MG63 (cell line): Measurements from ENCODE around the gene LMAN2L. TPM values are rescaled to one million over a fixed set of nuclear protein-coding genes. Genes with fewer than 3 reads are reported as not detected.

ENCODE experiments used
- DNase-seq: peaks from one replicate; pipeline ENCODE4 v3.0.0-alpha.2; 2020
- H3K27me3 ChIP-seq: fragments of 250-450 bp; sonication (Bioruptor Pico); 2 replicates; pipeline ENCODE4 v1.5.1; 2020; ENCODE audit warnings: mild to moderate bottlenecking, moderate library complexity
- H3K36me3 ChIP-seq: fragments of 250-450 bp; sonication (Bioruptor Pico); 2 replicates; pipeline ENCODE4 v1.5.1; 2020; ENCODE audit warnings: mild to moderate bottlenecking, moderate library complexity
- H3K4me3 ChIP-seq: fragments of 250-450 bp; sonication (Bioruptor Pico); 2 replicates; pipeline ENCODE4 v1.5.1; 2020; ENCODE audit warnings: mild to moderate bottlenecking, moderate library complexity
- H3K9me3 ChIP-seq: fragments of 250-450 bp; sonication (Bioruptor Pico); 2 replicates; pipeline ENCODE4 v1.5.1; 2020; ENCODE audit warnings: mild to moderate bottlenecking, moderate library complexity
- total RNA-seq: library from RNA; depleted of rRNA; stranded (reverse); fragments of >200 nt; shearing (Covaris generic); gene quantifications from 2 replicates; pipeline ENCODE4 v1.2.3, GENCODE V29; 2014; ENCODE audit warnings: low replicate concordance

LMAN2L gene
- total RNA-seq, 1 experiment from 2014 or later, result 28.5 TPM

GRCh38 chr2:96697476-96697875, 42.4 kb downstream of the LMAN2L start:
- Histone ChIP-seq H3K9me3 (no peaks in the 10 kb centered on the region), H3K27me3 (no peaks in the 10 kb centered on the region), H3K36me3 (no peaks in the 10 kb centered on the region), H3K4me3 (no peak overlapping the region)
- DNase-seq, result no peak

- Histone ChIP-seq H3K9me3 (no peaks in the 10 kb centered on the region), H3K27me3 (no peaks in the 10 kb centered on the region), H3K36me3 (no peaks in the 10 kb centered on the region), H3K4me3 (no peak overlapping the region)
- DNase-seq, result no peak
Observed at GRCh38 chr2:96695602-96696001, 44.3 kb downstream of the LMAN2L start.

GRCh38 chr2:96694816-96695455, 44.9 kb downstream of the LMAN2L start:
- H3K4me3 ChIP-seq, result no peak overlapping the region
- DNase-seq, result no peak
- H3K9me3 ChIP-seq, result no peaks in the 10 kb centered on the region
- H3K36me3 ChIP-seq, result no peaks in the 10 kb centered on the region
- no peaks in the 10 kb centered on the region for H3K27me3 ChIP-seq

DNA sequence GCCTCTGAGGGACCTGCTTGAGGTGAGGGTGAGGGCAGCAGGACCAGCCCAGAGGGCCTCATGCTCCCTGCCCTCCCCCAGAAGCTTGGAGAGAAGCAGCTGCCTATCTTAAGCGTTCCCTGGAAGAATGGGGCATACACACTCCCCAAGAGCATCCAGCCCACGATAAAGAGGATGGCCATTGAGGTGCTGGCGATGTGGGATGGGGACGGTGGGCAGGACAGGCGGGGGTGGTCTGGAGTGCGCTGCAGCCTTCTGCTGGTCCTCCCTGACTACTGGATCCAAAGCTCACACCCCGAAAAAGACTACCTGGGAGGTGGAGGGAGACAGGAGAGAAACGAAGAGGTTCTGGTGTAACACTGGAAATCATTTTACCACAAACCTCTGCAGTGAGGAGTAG, 45.6 kb downstream of the LMAN2L start:
- Histone ChIP-seq H3K4me3 (no peak overlapping the region), H3K27me3 (no peaks in the 10 kb centered on the region), H3K36me3 (no peaks in the 10 kb centered on the region), H3K9me3 (no peaks in the 10 kb centered on the region)
- no peak for DNase-seq

GRCh38 chr2:96693286-96694200, 46.3 kb downstream of the LMAN2L start:
- Histone ChIP-seq H3K4me3 (no peak overlapping the region), H3K36me3 (no peaks in the 10 kb centered on the region), H3K27me3 (no peaks in the 10 kb centered on the region), H3K9me3 (no peaks in the 10 kb centered on the region)
- DNase-seq, result no peak

GRCh38 chr2:96692094-96692971, 47.5 kb downstream of the LMAN2L start:
- no peaks in the 10 kb centered on the region for H3K27me3 ChIP-seq
- no peaks in the 10 kb centered on the region for H3K36me3 ChIP-seq
- no peak overlapping the region for H3K4me3 ChIP-seq
- DNase-seq, result no peak
- H3K9me3 ChIP-seq, result no peaks in the 10 kb centered on the region

GRCh38 chr2:96691022-96691612, 48.7 kb downstream of the LMAN2L start:
- Histone ChIP-seq H3K9me3 (no peaks in the 10 kb centered on the region), H3K36me3 (no peaks in the 10 kb centered on the region), H3K4me3 (no peak overlapping the region), H3K27me3 (no peaks in the 10 kb centered on the region)
- no peak for DNase-seq

DNA sequence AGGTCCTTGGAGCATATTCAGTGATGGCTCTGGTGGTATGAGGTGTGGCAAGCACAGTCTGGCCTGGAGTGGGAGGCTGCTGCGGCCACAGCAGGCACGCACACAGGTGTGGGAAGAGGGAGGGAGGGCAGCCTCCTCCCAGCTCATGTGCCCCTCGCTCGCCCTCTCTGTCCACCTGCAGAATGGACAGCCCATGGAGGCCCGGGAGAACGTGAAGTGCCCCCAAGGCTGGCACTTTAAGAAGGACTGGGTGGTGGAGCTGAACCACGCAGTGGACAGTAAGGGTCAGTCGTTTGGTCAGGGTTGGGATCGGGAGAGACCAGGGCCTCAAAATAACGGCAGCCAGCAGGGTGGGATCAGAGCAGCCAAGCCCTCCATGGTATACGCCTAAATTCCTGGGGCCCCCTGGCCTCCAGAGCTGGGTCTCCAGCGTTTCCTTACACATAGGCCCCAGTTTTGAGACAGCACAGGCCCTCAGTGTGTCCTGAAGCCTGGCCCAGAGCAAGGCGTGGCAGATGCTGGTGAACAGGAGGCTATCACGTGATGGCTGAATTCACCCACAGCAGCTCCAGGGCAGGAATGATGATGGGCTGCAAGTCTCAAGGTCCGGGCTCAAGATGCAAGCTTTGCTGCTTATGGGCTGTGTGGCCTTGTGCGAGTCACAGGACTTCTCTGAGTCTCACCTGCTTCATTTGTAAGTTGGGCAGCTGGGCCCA, 49.4 kb downstream of the LMAN2L start:
- DNase-seq, result no peak
- no peak overlapping the region for H3K4me3 ChIP-seq
- no peaks in the 10 kb centered on the region for H3K36me3 ChIP-seq
- H3K9me3 ChIP-seq, result no peaks in the 10 kb centered on the region
- no peaks in the 10 kb centered on the region for H3K27me3 ChIP-seq

GRCh38 chr2:96689431-96689991, 50.4 kb downstream of the LMAN2L start:
- H3K4me3 ChIP-seq, result no peak overlapping the region
- no peaks in the 10 kb centered on the region for H3K36me3 ChIP-seq
- no peaks in the 10 kb centered on the region for H3K27me3 ChIP-seq
- no peaks in the 10 kb centered on the region for H3K9me3 ChIP-seq
- no peak for DNase-seq

DNA sequence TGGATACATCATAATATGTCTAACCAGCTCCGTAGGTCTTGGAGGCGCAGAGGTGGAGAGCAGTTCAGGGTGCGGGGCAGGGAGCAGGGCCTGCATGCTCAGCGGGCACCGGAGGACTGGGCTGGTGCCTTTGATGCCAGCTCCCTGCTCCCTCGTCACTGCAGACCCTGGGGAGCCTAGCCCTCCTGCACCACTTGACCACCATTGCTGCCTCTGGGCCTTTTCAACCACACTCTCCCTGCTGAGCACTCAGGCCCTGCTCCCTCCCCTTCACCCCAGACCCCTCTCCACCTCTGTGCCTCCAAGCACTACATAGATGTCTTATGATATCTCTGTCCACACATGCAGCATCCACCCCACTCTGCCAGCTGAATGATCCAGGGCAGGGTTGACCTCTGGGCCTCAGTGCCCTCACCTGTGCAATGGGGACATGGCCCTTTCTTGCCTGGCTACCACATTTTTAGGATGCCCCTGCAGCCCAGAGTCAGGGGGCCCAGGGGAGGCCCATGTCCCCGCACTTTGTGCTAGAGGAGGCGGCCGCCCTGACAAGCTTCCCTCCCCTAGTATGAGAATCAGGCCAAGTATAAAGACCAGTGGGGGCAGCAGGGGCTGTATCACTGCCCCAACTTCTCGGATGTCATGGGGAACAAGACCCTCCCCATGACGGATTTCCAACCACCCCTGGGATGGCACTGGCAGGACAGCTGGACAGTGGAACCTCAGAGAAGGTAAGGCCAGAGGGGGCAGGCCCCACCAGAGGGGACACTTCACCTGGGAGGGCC, 51.0 kb downstream of the LMAN2L start:
- Histone ChIP-seq H3K9me3 (no peaks in the 10 kb centered on the region), H3K4me3 (no peak overlapping the region), H3K27me3 (no peaks in the 10 kb centered on the region), H3K36me3 (no peaks in the 10 kb centered on the region)
- no peak for DNase-seq

- no peaks in the 10 kb centered on the region for H3K9me3 ChIP-seq
- H3K36me3 ChIP-seq, result no peaks in the 10 kb centered on the region
- H3K4me3 ChIP-seq, result no peak overlapping the region
- no peak for DNase-seq
- no peaks in the 10 kb centered on the region for H3K27me3 ChIP-seq
Observed at GRCh38 chr2:96687711-96688640, 51.9 kb downstream of the LMAN2L start.

- no peak overlapping the region for H3K4me3 ChIP-seq
- no peak for DNase-seq
- no peaks in the 10 kb centered on the region for H3K27me3 ChIP-seq
- no peaks in the 10 kb centered on the region for H3K36me3 ChIP-seq
- H3K9me3 ChIP-seq, result no peaks in the 10 kb centered on the region
Observed at GRCh38 chr2:96687266-96687665, 52.6 kb downstream of the LMAN2L start.

- no peaks in the 10 kb centered on the region for H3K36me3 ChIP-seq
- no peaks in the 10 kb centered on the region for H3K27me3 ChIP-seq
- H3K9me3 ChIP-seq, result no peaks in the 10 kb centered on the region
- no peak for DNase-seq
- no peak overlapping the region for H3K4me3 ChIP-seq
Observed at GRCh38 chr2:96685577-96686459, 54.0 kb downstream of the LMAN2L start.
